CD4-positive, alpha-beta T cell treated with Interleukin-12 subunit alpha and Interleukin-12 subunit beta, for 1 hour (primary cell): ENCODE measurements around the gene RNF44.

ENCODE experiments used
- DNase-seq: peaks from one replicate; pipeline ENCODE4 v3.0.0-alpha.2; 2020

Gene RNF44

DNA sequence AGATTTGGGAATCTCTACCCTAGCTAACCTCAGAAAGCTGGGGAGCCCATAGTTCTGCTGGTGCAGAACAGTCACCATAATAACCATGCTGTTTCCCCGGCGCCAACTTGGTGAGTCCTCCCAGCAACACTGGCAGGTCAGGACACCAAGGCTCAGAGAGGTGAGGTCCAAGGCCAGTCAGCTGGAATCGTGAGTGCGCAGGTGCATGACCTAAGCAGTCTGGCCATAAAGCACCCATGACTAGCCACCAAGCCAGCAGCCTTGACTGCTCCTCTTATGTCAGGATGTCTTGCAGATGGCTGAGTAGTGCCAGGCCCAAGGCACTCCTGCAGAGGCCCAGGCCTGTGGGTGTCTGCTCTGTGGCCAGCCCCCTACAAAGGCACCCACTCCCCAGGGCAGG, 2.6 kb downstream of the RNF44 start:
- DNase-seq = no peak

DNA sequence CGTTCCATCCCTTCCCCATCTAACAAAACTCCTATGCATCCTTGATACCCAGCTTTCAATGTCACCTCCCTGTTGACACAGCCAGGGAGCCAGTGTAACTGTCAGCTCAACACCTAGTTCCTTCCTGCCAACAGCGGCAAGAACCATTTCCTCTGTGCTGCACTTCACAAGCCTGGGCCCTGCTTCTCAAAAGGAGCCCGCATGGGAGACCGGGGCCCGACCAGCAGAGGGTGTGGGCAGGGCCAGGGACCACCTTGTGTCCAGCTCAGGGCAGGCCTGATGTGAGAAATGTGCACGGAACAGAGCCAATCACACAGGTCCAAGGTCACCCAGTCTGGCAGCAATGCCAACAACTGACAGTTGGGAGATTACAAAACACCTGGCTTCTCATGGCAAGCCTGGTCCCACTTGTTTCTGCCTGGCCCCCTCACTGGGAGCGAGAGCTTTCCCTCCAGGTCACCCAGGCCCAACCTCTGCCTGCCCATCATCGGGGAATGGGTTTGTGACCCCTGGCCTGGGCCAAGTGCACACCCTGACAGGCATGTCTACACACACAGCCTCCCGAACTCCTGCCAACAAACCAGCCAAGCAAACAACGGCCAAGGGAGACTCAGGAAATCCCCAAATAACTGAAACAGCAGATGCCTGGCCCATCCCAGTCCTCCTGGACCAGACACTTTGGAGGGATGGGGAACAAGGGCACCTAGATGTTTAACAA, 3.1 kb downstream of the RNF44 start:
- peak; percentile 69 for DNase-seq

DNA sequence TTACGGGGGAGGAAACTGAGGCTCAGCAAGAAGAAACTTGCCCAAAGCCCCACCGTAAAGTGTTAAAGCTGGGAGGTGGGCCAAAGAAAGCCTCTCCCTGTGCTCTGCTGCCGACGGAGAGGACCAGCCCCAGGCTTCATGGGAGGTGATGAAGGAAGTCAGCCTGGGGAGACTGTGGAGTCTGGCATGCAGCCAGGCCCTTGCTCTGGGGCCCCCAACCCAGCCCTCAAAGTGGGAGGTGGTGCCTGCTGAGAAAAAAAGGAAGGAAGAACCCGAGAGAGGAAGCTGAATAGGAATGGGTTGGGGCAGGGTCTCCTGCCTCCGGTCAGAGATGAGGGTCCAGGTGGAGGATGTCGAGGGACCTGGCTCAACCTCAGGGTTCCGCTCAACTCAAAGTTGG, 3.8 kb downstream of the RNF44 start:
- DNase-seq = peak; percentile 22

DNA sequence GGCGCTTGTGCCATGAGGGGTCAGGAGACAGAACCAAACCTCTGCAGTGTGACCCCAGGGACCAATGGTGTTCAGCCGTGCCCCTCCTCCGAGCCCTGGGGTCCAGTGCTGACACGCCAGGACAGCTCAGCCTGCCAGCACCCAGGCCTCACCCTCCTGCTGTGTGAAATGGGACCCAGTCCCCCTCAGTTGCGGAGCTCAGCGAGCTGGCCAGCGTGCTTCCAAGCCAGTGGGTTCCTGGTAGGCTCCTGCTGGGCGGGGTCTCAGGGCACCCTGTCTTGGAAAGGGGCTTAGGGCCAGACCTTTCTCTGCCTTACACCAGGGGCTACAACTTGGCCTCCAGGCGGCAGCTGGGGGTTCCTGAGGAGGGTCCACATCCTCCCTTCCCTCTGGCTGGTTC, 4.4 kb downstream of the RNF44 start:
- no peak for DNase-seq

DNA sequence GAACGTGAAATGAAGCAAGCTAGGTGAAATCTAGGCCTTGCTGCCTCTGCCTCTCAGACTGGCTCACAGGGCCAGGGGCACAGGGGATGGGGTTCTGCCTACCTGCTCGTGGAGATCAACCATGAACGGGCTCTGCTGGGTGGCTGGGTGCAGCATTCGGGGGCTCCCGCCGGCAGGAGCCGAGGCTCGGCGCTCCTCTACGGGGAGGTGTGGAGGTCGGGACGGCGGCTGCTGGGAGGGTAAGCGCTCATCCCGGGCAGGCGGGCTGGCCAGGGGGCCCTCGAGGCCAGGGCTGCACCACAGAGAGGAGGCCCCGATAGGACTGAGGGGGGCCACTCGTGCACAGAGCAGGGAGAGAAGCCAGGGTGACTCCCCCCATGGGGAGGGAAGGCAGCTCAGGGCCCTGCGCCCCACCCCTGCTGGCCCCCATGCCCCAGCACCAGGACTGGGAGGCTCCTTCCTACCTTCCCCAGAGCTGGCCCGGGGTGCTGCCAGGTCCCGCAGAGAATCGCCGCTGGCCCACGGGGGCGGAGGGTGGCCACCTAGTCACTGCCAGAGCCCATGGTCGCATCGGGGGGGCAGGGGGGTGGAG, 5.2 kb downstream of the RNF44 start:
- DNase-seq = no peak

DNA sequence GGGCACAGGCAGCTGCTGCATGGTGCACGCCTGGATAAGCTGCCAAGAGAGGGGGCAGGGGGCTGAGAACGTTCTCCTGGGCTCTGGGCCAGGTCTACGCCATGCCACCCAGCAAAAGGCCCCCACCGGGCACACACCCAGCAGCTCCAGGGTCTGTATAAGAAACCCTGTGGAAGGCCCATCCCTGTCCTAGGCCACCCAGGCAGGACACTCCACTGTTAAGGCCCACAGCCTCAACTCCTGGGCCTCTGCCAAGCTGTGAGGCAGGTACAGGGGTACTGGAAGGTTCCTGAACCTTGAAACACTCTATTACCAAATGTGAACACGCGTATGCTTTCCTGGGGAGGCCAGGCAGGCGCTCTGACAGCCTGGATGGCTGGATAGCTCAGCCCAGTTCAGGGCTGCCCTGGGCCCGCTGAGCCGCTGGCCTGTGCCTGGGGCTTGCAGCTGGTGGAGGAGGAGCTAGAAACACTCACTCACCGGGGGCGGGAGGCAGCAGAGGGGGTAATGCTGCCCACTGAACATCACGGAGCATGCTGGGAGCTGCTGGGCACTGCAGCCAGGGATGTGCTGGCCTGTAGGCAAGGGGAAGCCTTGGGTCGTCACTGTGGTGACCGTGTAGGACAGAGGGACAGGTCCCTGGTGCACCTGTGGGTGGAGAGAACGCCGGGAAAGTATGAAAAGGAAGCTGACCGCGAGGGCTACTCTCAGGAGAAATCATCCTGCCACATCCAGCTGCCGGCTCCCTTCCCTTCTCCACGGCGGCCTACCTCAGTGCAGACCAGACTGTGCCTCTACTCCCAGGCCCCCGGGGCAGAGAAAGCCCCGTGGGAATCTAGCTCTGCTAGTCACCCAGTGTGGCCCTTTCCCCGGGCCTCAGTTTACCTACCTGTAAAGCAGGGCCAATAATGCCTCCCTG, 6.0 kb downstream of the RNF44 start:
- DNase-seq = no peak

DNA sequence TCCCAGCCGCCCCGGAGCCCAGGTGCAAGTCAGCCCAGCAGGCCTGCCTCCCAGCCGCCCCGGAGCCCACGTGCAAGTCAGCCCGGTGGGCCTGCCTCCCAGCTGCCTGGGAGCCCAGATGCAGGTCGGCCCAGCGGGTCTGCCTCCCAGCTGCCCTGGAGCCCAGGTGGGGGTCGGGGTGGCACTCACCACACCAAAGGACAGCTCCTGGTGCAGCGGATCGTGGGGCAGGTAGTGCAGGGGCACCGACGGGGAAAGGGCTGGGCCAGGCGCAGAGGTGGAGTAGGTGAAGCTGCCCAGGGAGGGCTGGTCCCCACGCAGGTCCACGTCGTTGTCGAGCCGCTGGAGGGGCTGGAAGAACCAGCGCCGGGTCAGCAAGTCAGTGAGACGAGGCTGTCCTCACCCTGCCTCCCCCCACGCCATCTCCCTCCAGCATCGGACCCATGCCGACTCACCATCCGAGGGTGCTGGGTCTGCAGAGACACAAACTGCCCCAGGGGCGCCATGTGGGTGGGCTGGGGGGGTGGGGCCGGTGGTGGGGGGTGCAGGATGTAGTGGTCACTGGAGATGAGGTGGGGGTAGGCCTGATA, 6.7 kb downstream of the RNF44 start:
- no peak for DNase-seq

DNA sequence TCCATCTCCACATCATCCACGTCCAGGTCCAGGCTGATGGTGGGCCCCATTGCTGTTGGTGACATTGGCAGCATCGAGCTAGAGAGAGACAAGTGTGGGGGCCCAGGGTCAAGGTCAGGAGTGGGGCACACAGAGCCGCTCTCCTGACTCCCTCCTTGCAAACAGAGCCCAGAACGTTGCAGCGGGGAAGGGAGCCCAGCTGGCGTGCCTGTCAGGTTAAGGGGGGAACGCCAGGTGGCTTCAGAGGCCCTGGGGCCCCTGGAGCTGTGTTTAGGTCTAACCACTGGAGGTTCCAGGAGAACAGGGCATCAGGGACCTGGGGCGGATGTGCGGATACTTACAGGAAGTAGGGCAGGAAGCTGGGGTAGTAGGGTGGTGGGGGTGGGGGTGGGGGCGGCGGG, 7.5 kb downstream of the RNF44 start:
- peak; percentile 80 for DNase-seq

DNA sequence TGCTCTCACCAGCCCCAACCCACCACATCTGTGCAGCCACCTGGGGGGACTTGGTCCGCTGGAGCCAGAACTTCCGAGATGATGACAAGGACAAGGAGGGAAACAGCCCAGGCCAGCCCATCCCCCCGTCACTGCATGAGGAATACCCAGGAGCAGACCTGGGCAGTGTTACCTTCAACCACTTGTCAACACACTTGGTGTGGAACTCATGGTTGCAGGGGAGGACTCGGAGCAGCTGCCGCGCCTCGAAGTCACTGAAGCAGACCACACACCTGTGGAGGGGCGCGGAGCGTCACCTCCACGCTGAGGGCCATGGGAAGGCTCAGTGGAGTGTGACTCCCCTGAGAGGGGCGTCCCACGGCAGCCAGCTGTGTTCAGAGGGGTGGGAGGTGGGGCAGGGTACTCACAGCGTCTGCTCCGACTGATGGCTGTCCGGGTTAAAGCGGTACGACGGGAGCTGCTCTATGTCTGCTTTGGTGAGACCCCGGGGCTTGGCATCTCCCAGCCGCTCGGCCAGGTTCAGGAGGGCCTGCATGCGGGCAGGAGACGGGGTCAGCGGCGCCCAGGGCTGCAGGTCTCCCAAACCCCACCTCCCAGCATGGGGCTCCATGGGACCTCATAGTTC, 8.0 kb downstream of the RNF44 start:
- no peak for DNase-seq

DNA sequence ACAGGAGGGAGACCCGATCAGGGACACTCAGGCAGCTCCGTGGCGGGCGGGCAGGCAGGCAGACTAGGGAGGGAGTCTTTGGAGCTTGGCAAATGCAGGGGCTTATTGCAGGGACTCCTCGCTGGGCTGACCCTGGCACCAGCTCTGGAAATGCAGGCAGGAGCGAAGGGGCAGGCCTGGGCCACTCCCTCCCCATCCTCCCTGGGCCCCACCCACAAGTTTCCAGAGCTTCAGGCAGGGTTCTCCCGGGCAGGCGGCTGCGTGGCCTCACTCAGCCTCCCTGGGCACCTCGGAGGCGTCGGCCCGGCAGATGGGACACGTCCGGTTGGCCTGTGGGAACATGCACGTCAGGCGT, 8.5 kb downstream of the RNF44 start:
- no peak for DNase-seq

DNA sequence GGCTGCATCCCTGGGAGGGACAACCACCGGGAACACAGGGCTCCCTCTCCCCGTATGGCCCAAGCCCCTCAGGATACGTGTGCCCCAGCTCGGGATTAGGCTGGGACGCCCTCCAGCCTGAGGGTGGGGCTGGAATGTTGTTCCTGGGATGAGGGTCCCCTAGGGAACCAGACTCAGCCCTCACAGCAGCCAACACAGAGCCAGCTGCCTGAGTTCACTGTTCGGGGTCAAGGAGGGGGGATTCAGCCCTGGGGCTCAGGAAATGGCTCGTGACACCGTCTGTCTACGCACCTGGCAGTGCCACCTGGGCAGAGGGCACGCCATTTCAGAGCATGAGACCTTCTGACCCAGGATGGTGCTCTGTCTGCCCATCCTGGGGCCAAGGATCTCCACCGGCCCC, 8.9 kb downstream of the RNF44 start:
- DNase-seq = no peak

DNA sequence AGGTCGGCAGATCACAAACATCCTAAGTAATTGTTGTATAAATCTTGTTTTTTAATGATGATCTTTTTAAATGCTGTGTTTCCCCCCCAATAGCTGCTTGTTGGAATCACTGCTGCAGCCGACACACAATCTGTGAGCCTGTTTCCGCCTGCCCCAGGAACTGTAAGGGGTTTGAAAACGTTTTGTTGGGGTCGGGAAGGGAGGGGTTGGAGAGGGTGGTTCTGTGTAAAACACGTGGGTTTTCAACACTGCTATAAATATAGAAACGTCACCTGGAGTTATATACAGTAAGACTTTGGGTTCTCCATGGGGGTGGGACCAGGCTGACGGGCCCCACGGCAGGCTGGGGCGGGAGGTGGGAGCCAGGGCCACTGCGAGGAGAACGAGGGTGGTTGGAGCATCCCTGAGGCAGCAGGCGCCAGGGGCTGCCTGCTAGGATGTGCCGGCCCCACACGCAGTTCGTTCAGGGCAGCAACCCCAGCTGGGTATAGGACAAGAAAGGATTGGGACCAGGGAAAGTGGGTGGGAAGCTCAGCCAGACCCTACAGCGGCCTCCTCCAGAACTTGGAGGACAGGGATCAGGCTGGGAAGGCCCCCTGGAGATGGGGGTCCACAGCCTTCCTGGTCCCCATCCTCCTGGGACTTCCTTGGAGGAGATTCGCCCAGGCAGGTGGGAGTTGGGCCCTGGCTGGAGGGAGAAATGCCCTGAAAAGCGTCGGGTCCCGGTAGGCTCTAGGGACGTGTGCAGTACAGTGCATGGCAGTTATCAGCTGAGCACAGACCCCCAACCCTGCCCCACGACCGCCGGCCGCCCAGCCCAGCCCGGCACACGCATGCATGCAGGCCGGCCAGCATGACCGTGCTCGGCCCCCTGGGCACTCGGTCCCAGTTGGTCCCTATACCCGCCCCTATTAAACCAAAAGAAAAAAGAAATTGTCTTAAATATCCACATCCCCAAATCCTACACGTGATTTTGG, 9.7 kb downstream of the RNF44 start:
- DNase-seq = no peak

DNA sequence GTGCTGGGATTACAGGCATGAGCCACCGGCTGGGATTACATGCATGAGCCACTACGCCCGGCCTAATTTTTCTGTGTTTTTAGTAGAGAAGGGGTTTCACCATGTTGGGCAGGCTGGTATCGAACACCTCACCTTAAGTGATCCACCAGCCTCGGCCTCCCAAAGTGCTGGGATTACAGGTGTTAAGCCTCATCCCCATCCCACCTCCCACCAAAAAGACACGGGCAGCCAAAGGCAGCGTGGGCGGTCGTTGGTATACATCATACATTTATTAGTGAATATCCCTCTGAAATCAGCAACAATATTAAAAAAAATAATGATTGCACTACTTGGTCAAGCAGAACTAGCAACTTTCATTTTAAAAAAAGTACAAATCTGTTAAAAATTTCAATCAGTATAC, 10.7 kb downstream of the RNF44 start:
- DNase-seq = no peak

DNA sequence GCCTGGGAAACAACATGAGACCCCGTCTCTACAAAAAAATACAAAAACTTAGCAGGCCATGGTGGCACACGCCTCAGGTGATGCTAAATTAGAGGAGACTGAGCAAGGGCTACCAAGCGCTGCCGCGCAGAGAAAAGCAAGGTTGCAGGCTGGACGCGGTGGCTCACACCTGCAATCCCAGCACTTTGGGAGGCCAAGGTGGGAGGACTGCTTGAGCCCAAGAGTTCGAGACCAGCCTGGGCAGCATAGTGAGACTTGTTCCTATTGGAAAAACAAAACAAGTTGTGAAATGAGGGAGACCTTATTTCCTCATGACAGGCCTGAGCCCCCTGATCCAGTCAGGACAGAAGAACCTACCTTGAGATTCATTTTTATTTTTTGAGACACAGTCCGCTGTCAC, 11.5 kb downstream of the RNF44 start:
- no peak for DNase-seq

DNA sequence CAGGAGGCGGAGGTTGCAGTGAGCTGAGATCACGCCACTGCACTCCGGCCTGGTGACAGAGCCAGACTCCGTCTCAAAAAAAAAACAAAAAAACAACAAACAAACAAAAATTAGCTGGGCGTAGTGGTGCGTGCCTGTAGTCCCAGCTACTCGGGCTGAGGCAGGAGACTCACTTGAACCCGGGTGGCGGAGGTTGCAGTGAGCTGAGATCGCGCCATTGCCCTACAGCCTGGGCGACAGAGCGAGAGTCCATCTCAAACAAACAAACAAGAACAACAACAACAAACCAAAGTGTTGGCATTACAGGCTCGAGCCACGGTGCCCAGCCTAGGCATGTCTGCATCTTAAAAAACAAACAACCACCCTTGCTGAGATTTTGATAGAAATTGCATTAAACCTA, 12.2 kb downstream of the RNF44 start:
- DNase-seq = no peak

DNA sequence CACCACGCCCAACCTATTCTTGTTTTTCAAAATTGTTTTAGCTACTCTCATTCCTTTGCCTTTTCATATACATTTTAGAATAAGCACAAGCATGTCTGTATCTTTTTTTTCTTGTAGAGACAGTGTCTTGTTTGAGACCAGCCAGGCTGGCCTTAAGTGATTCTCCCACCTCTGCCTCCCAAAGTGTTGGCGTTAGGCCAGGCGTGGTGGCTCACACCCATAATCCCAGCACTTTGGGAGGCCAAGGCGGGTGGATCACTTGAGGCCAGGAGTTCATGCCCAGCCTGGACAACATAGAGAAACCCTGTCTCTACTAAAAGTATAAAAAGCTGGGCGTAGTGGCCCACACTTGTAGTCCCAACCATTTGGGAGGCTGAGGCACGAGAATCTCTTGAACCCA, 13.1 kb downstream of the RNF44 start:
- no peak for DNase-seq

DNA sequence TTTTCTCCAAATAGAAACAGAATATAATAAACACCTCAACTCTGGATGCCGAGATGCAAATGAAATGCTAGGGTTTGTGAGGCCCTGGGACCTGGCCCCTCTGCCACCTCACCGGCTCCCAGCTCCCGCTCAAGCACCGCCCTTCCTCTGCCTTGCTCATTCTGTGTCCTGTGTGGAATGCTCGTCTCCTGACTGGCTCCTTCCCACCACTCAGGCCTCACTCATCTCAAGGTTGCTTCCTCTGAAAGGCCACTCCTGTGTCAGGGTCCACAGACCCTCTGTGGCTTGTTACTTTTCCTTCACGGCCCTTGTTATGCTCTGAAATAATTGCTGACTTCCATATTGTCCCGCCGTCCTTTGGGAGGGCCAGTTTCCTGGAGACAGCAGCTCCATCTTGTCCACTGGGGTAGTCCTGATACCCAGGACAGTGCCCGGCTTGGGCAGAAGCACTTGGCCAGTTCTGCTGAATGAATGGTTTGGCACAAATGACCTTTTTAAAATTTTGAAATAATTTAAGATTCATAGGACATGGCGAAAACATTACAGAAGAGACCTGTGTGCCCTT, 15.4 kb downstream of the RNF44 start:
- DNase-seq = no peak

DNA sequence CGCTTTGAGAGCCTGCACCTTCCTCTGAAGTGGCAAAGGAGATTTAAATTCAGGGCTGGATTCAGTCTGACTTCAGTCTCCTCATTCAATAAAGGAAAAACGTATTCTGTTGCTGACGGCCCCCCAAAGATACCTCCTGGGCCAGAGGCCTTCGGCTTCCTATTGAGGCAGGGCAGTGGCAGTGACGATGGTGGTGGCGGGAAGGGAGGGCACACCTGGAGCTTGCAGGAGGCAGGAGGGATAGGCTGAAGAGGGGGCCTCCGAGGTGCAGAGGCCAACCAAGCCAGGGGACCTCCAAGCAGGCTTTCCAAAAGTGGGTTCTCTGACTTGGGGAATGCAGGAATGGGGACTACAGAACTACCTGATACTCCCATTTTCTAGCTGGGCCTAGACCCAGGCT, 15.9 kb downstream of the RNF44 start:
- no peak for DNase-seq

DNA sequence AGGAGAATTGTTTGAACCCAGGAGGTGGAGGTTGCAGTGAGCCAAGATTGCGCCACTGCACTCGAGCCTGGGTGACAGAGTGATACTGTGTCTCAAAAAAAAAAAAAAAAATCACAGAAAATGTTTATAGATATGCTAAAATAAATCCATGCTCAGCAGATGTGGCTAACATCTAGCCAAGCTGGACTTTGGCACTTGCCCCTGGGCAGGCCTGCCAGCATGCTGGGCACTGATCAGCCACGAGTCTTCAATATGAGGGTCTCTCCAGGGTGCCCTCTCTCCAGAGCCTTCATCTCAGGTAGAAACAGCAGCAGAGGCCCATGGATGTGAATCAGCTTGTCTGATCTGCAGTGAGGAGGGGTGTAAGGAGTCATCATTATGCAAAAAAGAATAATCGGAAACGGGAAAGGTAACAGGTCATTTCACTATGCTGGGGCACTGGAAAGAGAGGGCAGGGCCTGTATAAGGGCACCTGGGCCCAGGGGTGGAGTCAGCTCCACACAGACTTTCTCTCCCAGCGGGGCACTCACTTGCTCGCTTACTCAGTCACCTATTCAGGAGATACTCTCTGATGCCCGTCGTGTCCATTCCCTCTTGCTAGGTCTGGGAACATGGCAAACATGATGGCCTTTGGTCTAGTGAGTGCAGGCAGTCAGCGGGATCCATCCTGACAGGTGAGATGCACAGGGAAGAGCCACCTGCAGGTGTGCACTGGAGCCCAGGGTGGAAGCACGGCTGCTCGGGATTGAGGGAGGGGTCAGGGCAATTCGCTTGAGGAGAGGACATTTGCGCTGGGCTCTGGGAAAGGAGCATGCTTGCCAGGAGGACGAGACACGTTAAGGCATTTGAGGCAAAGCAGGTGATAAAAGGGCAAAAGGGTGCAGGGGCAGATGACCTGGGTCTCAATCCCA, 17.1 kb downstream of the RNF44 start:
- DNase-seq = no peak

DNA sequence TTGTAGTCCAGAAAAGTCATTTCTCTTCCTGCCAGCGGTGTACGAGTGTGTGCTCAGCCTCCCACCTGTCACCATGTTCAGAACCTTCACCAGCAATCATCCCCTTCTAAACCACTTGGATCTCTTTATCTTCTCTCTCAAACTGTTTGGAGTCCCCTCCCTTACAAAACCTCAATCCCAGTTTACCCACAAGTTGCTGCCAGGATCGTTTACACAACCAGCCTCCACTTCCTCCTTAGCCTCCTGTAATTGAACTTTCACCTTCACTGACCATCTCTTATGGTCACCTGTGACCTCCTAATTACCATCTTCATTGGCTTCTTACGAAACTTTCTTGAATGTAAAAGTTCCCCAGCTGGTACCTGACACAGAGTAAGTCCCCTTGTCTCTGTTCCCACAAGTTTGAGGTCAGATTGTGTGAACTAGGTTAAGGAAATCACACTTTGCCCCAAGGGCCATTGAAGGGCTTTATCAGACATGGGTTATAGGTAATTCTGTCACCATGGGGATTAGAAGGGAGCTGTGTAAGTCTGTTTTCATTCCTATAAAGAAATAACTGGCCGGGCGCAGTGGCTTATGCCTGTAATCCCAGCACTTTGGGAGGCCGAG, 20.0 kb downstream of the RNF44 start:
- no peak for DNase-seq
